ENCODE measurements around the gene COPS8. TPM values are rescaled to one million over a fixed set of nuclear protein-coding genes. Genes with fewer than 3 reads are reported as not detected.

COPS8 gene
- total RNA-seq, 1 experiment from 2014 or later: 87.4 TPM

- Histone ChIP-seq H3K4me3 (ENCODE audit: low read depth, low read length, poor library complexity, severe bottlenecking) (no peak overlapping the region), H3K27me3 (replicated peaks; ENCODE audit: insufficient read depth, low read depth, low read length, poor library complexity) (no peaks in the 10 kb centered on the region), H3K9me3 (ENCODE audit: low read depth, low read length, poor library complexity, severe bottlenecking) (no peaks in the 10 kb centered on the region), H3K36me3 (ENCODE audit: insufficient read depth, low read length, poor library complexity, severe bottlenecking) (peaks cover 29% of the 10 kb centered on the region), H3K27ac (ENCODE audit: low read depth, low read length, poor library complexity, severe bottlenecking) (no peak overlapping the region), H3K4me1 (ENCODE audit: insufficient read depth, low read length, poor library complexity, severe bottlenecking) (peaks cover 9% of the 10 kb centered on the region)
- intact Hi-C loops (cut with micrococcal nuclease; ENCODE audit: unreplicated experiment): no loop called here
- no TSS peak for BruUV-seq (replicated peaks)
- TF ChIP-seq EZH2 (IDR thresholded peaks at IDR 0.05; ENCODE audit: borderline replicate concordance, low read depth, low read length, poor library complexity, severe bottlenecking) (no peak), CTCF (conservative IDR thresholded peaks at IDR 0.05; ENCODE audit: low read depth, low read length) (no peak)
- POLR2A ChIA-PET (ENCODE audit: low non-redundant PET): no interaction called here
- CTCF ChIA-PET: no interaction called here
- no peak for DNase-seq (ENCODE audit: low spot score)
Observed at GRCh38 chr2:237090906-237091305, 5.2 kb downstream of the COPS8 start.

GRCh38 chr2:237091779-237092436, 6.2 kb downstream of the COPS8 start:
- Histone ChIP-seq H3K4me1 (ENCODE audit: insufficient read depth, low read length, poor library complexity, severe bottlenecking) (peaks cover 4% of the 10 kb centered on the region), H3K27me3 (replicated peaks; ENCODE audit: insufficient read depth, low read depth, low read length, poor library complexity) (no peaks in the 10 kb centered on the region), H3K36me3 (ENCODE audit: insufficient read depth, low read length, poor library complexity, severe bottlenecking) (peaks cover 33% of the 10 kb centered on the region), H3K27ac (ENCODE audit: low read depth, low read length, poor library complexity, severe bottlenecking) (no peak overlapping the region), H3K4me3 (ENCODE audit: low read depth, low read length, poor library complexity, severe bottlenecking) (no peak overlapping the region), H3K9me3 (ENCODE audit: low read depth, low read length, poor library complexity, severe bottlenecking) (no peaks in the 10 kb centered on the region)
- TF ChIP-seq CTCF (conservative IDR thresholded peaks at IDR 0.05; ENCODE audit: low read depth, low read length): no peak
- no peak for TF ChIP-seq EZH2 (IDR thresholded peaks at IDR 0.05; ENCODE audit: borderline replicate concordance, low read depth, low read length, poor library complexity, severe bottlenecking)
- POLR2A ChIA-PET (ENCODE audit: low non-redundant PET): no interaction called here
- no peak for DNase-seq (ENCODE audit: low spot score)
- intact Hi-C loops (cut with micrococcal nuclease; ENCODE audit: unreplicated experiment): no loop called here
- CTCF ChIA-PET: no interaction called here
- no TSS peak for BruUV-seq (replicated peaks)

GRCh38 chr2:237092506-237092905, 6.8 kb downstream of the COPS8 start:
- intact Hi-C loops (cut with micrococcal nuclease; ENCODE audit: unreplicated experiment): no loop called here
- H3K4me1 ChIP-seq (ENCODE audit: insufficient read depth, low read length, poor library complexity, severe bottlenecking): no peaks in the 10 kb centered on the region
- no peak for DNase-seq (ENCODE audit: low spot score)
- no peaks in the 10 kb centered on the region for H3K9me3 ChIP-seq (ENCODE audit: low read depth, low read length, poor library complexity, severe bottlenecking)
- CTCF ChIA-PET: no interaction called here
- no peaks in the 10 kb centered on the region for H3K27me3 ChIP-seq (replicated peaks; ENCODE audit: insufficient read depth, low read depth, low read length, poor library complexity)
- H3K36me3 ChIP-seq (ENCODE audit: insufficient read depth, low read length, poor library complexity, severe bottlenecking): peaks cover 35% of the 10 kb centered on the region
- TF ChIP-seq EZH2 (IDR thresholded peaks at IDR 0.05; ENCODE audit: borderline replicate concordance, low read depth, low read length, poor library complexity, severe bottlenecking) (no peak), CTCF (conservative IDR thresholded peaks at IDR 0.05; ENCODE audit: low read depth, low read length) (no peak)
- H3K27ac ChIP-seq (ENCODE audit: low read depth, low read length, poor library complexity, severe bottlenecking): no peak overlapping the region
- H3K4me3 ChIP-seq (ENCODE audit: low read depth, low read length, poor library complexity, severe bottlenecking): no peak overlapping the region
- POLR2A ChIA-PET (ENCODE audit: low non-redundant PET): no interaction called here
- BruUV-seq (replicated peaks): no TSS peak
